Karpas-422 (cell line): ENCODE measurements around the gene FANK1. TPM values are rescaled to one million over a fixed set of nuclear protein-coding genes. Genes with fewer than 3 reads are reported as not detected.

Experiments
- DNase-seq: peaks from one replicate; pipeline ENCODE4 v3.0.0-alpha.2; 2015
- H2AFZ ChIP-seq: fragments of 200-600 bp; sonication (generic); 2 replicates; pipeline ENCODE4 v1.6.1; 2014; ENCODE audit warnings: antibody characterized with exemption, low read length, mixed read lengths
- H3K27ac ChIP-seq: fragments of 200-600 bp; sonication (generic); 2 replicates; pipeline ENCODE4 v1.5.1; 2014; ENCODE audit warnings: mild to moderate bottlenecking, low read length, moderate library complexity
- H3K27me3 ChIP-seq: fragments of 200-600 bp; sonication (generic); 2 replicates; pipeline ENCODE4 v1.6.1; 2014; ENCODE audit warnings: low read length, mixed read lengths
- H3K36me3 ChIP-seq: fragments of 200-600 bp; sonication (generic); 2 replicates; pipeline ENCODE4 v1.6.1; 2014; ENCODE audit warnings: low read length, mixed read lengths; ENCODE audit not compliant: insufficient read depth
- H3K4me1 ChIP-seq: fragments of 200-600 bp; sonication (generic); 2 replicates; pipeline ENCODE4 v1.6.1; 2014; ENCODE audit warnings: mild to moderate bottlenecking, low read length, mixed read lengths
- H3K4me2 ChIP-seq: fragments of 200-600 bp; sonication (generic); 2 replicates; pipeline ENCODE4 v1.6.1; 2014; ENCODE audit warnings: low read length, low read depth, mild to moderate bottlenecking; ENCODE audit not compliant: poor library complexity, severe bottlenecking
- H3K4me3 ChIP-seq: fragments of 200-600 bp; sonication (generic); 2 replicates; pipeline ENCODE4 v1.5.1; 2014; ENCODE audit warnings: mild to moderate bottlenecking, antibody characterized with exemption, low read length, mixed read lengths
- H3K79me2 ChIP-seq: fragments of 200-600 bp; sonication (generic); 2 replicates; pipeline ENCODE4 v1.6.1; 2014; ENCODE audit warnings: mild to moderate bottlenecking, low read length, mixed read lengths
- H3K9ac ChIP-seq: fragments of 200-600 bp; sonication (generic); 2 replicates; pipeline ENCODE4 v1.6.0; 2014; ENCODE audit warnings: low read length
- H3K9me2 ChIP-seq: fragments of 200-600 bp; sonication (generic), shearing (Covaris generic); replicated peaks from 2 replicates; pipeline ENCODE4 v1.6.0; 2014; ENCODE audit warnings: mild to moderate bottlenecking, low read length, moderate library complexity; ENCODE audit not compliant: insufficient read depth
- H3K9me3 ChIP-seq: fragments of 300-700, 200-600 bp; sonication (generic); 2 replicates; pipeline ENCODE4 v1.6.1; 2014; ENCODE audit warnings: low read length, mixed read lengths
- H4K20me1 ChIP-seq: fragments of 200-600 bp; sonication (generic); 2 replicates; pipeline ENCODE4 v1.6.1; 2014; ENCODE audit warnings: mild to moderate bottlenecking, antibody characterized with exemption, low read length, low read depth; ENCODE audit not compliant: insufficient read depth
- total RNA-seq: library from RNA; depleted of rRNA; stranded (reverse); fragments of >200 nt; shearing (Covaris generic); gene quantifications from 2 replicates; pipeline ENCODE4 v1.2.3, GENCODE V29; 2014; ENCODE audit warnings: low replicate concordance

FANK1 gene
- total RNA-seq, 1 experiment from 2014 or later, result not detected

GRCh38 chr10:125990974-125991373 is 94.6 kb downstream of the FANK1 start:
- Histone ChIP-seq H3K4me1 (no peaks in the 10 kb centered on the region), H3K4me3 (no peak overlapping the region), H3K27me3 (no peaks in the 10 kb centered on the region), H2AFZ (no peak overlapping the region), H3K9me2 (no peaks in the 10 kb centered on the region), H3K79me2 (no peaks in the 10 kb centered on the region), H4K20me1 (no peaks in the 10 kb centered on the region), H3K9ac (no peak overlapping the region), H3K36me3 (no peaks in the 10 kb centered on the region), H3K4me2 (no peak overlapping the region), H3K9me3 (no peaks in the 10 kb centered on the region), H3K27ac (no peak overlapping the region)
- no peak for DNase-seq

DNA sequence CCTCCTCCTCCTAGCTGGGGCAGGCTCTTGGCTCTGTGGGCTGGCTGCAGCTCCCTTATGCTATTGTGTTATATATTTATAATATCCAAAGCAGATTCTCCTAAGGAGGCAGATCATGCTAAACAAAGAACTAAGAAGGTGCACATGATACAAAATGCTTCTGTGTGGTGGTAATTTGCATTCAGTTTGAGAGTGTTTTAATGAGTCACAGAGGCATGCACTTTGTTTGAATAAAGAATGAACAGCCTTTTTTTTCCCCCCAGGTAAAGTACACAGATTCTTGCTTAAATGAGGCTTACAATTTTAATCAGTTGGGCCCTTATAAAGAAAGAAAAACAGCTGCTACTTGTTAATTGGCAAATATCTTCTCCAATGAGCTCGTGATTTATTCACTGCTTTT is 95.0 kb downstream of the FANK1 start:
- Histone ChIP-seq H2AFZ (no peak overlapping the region), H3K4me1 (no peaks in the 10 kb centered on the region), H3K79me2 (no peaks in the 10 kb centered on the region), H3K4me2 (no peak overlapping the region), H3K27ac (no peak overlapping the region), H3K36me3 (no peaks in the 10 kb centered on the region), H3K9me3 (no peaks in the 10 kb centered on the region), H4K20me1 (no peaks in the 10 kb centered on the region), H3K27me3 (no peaks in the 10 kb centered on the region), H3K9me2 (no peaks in the 10 kb centered on the region), H3K4me3 (no peak overlapping the region), H3K9ac (no peak overlapping the region)
- no peak for DNase-seq

GRCh38 chr10:125992254-125992653 is 95.9 kb downstream of the FANK1 start:
- Histone ChIP-seq H3K36me3 (no peaks in the 10 kb centered on the region), H3K79me2 (no peaks in the 10 kb centered on the region), H3K4me1 (no peaks in the 10 kb centered on the region), H3K4me3 (no peak overlapping the region), H3K9ac (no peak overlapping the region), H2AFZ (no peak overlapping the region), H3K9me3 (no peaks in the 10 kb centered on the region), H3K27ac (no peak overlapping the region), H4K20me1 (no peaks in the 10 kb centered on the region), H3K9me2 (no peaks in the 10 kb centered on the region), H3K27me3 (no peaks in the 10 kb centered on the region), H3K4me2 (no peak overlapping the region)
- no peak for DNase-seq

DNA sequence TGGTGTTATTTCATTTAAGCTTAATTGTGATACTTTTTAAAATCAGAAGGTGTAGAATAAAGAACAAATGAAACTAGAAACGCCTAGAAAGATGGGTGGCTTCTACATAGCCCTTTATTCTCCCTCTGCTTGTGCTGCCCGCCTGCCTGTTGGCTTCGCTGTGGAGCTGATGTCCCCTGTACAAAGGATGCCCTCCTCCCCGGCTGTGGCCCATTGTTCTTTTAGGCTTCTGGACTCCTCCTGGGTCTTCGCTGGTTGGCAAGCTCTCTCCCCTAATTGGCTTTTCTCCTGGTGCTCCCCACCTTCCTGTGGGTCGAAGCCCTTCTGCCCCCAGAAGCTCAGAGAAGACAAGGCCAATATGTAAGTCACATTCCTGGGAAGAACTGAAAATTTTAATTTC is 98.2 kb downstream of the FANK1 start:
- H3K79me2 ChIP-seq, result no peaks in the 10 kb centered on the region
- DNase-seq, result no peak
- H3K36me3 ChIP-seq, result no peaks in the 10 kb centered on the region
- no peak overlapping the region for H3K4me2 ChIP-seq
- no peak overlapping the region for H3K4me3 ChIP-seq
- H3K9ac ChIP-seq, result no peak overlapping the region
- H4K20me1 ChIP-seq, result no peaks in the 10 kb centered on the region
- H3K9me3 ChIP-seq, result no peaks in the 10 kb centered on the region
- H3K27me3 ChIP-seq, result no peaks in the 10 kb centered on the region
- no peaks in the 10 kb centered on the region for H3K9me2 ChIP-seq
- no peak overlapping the region for H3K27ac ChIP-seq
- H2AFZ ChIP-seq, result no peak overlapping the region
- H3K4me1 ChIP-seq, result no peaks in the 10 kb centered on the region

DNA sequence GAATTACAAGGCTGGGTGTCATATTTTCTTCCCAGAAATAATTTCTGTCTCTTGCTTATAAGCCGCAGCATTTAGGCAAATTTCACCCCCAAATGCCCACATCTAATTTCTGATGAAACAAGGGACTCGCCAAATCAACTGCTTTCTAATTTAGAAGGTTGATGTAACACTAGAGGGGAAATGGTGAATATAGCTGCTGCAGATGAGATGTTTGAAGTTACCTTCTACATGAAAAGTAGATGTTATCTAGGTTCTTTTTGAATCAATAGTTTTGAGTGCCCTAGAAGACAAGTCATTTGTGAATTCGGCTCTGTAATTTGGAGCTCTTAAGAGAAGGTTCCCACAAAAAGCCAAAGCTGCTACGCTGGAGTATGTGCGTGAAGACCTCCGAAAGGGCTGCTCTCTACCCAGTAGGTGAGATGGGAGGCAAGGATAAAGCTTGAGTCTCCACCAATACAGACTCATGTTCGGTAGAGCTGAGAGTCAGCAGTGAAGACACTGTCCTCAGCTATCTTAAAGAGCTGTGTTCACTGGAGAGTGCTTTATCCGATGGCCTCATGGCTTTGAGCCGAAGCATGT is 99.5 kb downstream of the FANK1 start:
- Histone ChIP-seq H3K27ac (no peak overlapping the region), H3K4me3 (no peak overlapping the region)

GRCh38 chr10:125997586-125997985 is 101.2 kb downstream of the FANK1 start:
- DNase-seq, result no peak
- Histone ChIP-seq H3K9me3 (no peaks in the 10 kb centered on the region), H3K4me2 (no peak overlapping the region), H4K20me1 (no peaks in the 10 kb centered on the region), H3K9ac (no peak overlapping the region), H3K36me3 (no peaks in the 10 kb centered on the region), H2AFZ (no peak overlapping the region), H3K27ac (no peak overlapping the region), H3K9me2 (no peaks in the 10 kb centered on the region), H3K4me3 (no peak overlapping the region), H3K27me3 (no peaks in the 10 kb centered on the region), H3K4me1 (no peaks in the 10 kb centered on the region), H3K79me2 (no peaks in the 10 kb centered on the region)

More for the DNA sequence above, 99.5 kb downstream of the FANK1 start:
- Histone ChIP-seq H2AFZ (no peak overlapping the region), H3K9me3 (no peaks in the 10 kb centered on the region), H3K4me2 (no peak overlapping the region), H4K20me1 (no peaks in the 10 kb centered on the region), H3K9me2 (no peaks in the 10 kb centered on the region), H3K9ac (no peak overlapping the region), H3K79me2 (no peaks in the 10 kb centered on the region), H3K4me1 (no peaks in the 10 kb centered on the region), H3K27me3 (no peaks in the 10 kb centered on the region), H3K36me3 (no peaks in the 10 kb centered on the region)
- no peak for DNase-seq

DNA sequence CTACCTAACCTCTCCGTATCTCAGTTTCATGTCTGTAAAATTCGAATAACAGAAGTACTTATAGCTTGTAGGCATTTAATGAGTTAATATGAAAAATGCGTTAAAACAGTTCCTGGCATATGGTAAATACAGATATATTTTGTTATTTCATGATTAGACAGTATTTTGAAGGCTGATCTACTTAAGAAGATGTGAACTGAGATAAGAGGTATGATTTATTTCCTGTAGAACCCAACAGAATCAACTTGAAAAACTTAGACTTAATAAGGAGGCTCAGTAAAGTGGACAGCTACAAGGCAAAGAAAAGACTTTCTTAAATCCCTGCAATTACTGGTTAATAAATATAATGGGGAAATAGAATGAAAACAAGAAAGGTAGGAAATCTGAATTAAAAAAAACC is 103.3 kb downstream of the FANK1 start:
- no peaks in the 10 kb centered on the region for H3K27me3 ChIP-seq
- H4K20me1 ChIP-seq, result no peaks in the 10 kb centered on the region
- no peaks in the 10 kb centered on the region for H3K9me3 ChIP-seq
- H3K4me2 ChIP-seq, result no peak overlapping the region
- no peak for DNase-seq
- no peak overlapping the region for H2AFZ ChIP-seq
- no peak overlapping the region for H3K9ac ChIP-seq
- H3K4me3 ChIP-seq, result no peak overlapping the region
- H3K4me1 ChIP-seq, result no peaks in the 10 kb centered on the region
- H3K79me2 ChIP-seq, result no peaks in the 10 kb centered on the region
- H3K36me3 ChIP-seq, result no peaks in the 10 kb centered on the region
- H3K9me2 ChIP-seq, result no peaks in the 10 kb centered on the region
- H3K27ac ChIP-seq, result no peak overlapping the region

- Histone ChIP-seq H3K4me3 (no peak overlapping the region), H3K9me2 (no peaks in the 10 kb centered on the region), H3K79me2 (no peaks in the 10 kb centered on the region), H3K9me3 (no peaks in the 10 kb centered on the region), H2AFZ (no peak overlapping the region), H3K9ac (no peak overlapping the region), H3K36me3 (no peaks in the 10 kb centered on the region), H3K4me2 (no peak overlapping the region), H3K27ac (no peak overlapping the region), H3K27me3 (no peaks in the 10 kb centered on the region), H4K20me1 (no peaks in the 10 kb centered on the region), H3K4me1 (no peaks in the 10 kb centered on the region)
- DNase-seq, result no peak
Observed at GRCh38 chr10:126001576-126001975, 105.2 kb downstream of the FANK1 start.

GRCh38 chr10:126004752-126005151 is 108.4 kb downstream of the FANK1 start:
- Histone ChIP-seq H2AFZ (no peak overlapping the region), H3K79me2 (no peaks in the 10 kb centered on the region), H4K20me1 (no peaks in the 10 kb centered on the region), H3K9ac (no peak overlapping the region), H3K9me2 (no peaks in the 10 kb centered on the region), H3K4me1 (no peaks in the 10 kb centered on the region), H3K27ac (no peak overlapping the region), H3K4me3 (no peak overlapping the region), H3K4me2 (no peak overlapping the region), H3K27me3 (no peaks in the 10 kb centered on the region), H3K36me3 (no peaks in the 10 kb centered on the region), H3K9me3 (no peaks in the 10 kb centered on the region)
- DNase-seq, result no peak
